Mucosa of rectum (tissue), 2 donors: ENCODE data around the gene METTL16.

ENCODE experiments used
- H3K27ac ChIP-seq, 2 donors: one replicate each; pipeline ENCODE4 v1.7.0; 2013; ENCODE audit warnings: inconsistent platforms in 2 of 2, low read depth in 2 of 2, low read length in 2 of 2
- H3K27me3 ChIP-seq, 2 donors: one replicate each; pipeline ENCODE4 v1.7.0; 2013; ENCODE audit warnings: low read length in 2 of 2; ENCODE audit not compliant: control insufficient read depth in 2 of 2, insufficient read depth in 2 of 2
- H3K36me3 ChIP-seq, 2 donors: one replicate each; pipeline ENCODE4 v1.7.0; 2013; ENCODE audit warnings: low read length in 2 of 2; ENCODE audit not compliant: control insufficient read depth in 2 of 2, insufficient read depth in 2 of 2
- H3K4me1 ChIP-seq, 2 donors: one replicate each; pipeline ENCODE4 v1.7.0; 2013; ENCODE audit warnings: low read length in 2 of 2, mild to moderate bottlenecking in 1 of 2; ENCODE audit not compliant: control insufficient read depth in 2 of 2, insufficient read depth in 2 of 2
- H3K4me3 ChIP-seq, 2 donors: one replicate each; pipeline ENCODE4 v1.7.0; 2013; ENCODE audit warnings: low read length in 2 of 2
- H3K9ac ChIP-seq, 2 donors: one replicate each; pipeline ENCODE4 v1.7.0; 2013; ENCODE audit warnings: low read length in 2 of 2, low read depth in 1 of 2, mild to moderate bottlenecking in 1 of 2
- H3K9me3 ChIP-seq, 2 donors: one replicate each; pipeline ENCODE4 v1.7.0; 2013; ENCODE audit warnings: low read length in 2 of 2; ENCODE audit not compliant: control insufficient read depth in 2 of 2
- donor health status: healthy.
- donor health status: Normal muscosa, but diverticular disease.

The METTL16 gene

GRCh38 chr17:2377659-2378058, 134.0 kb downstream of the METTL16 start:
- no peak overlapping the region for H3K27ac ChIP-seq
- no peaks in the 10 kb centered on the region for H3K27me3 ChIP-seq
- H3K4me3 ChIP-seq, result no peak overlapping the region
- H3K36me3 ChIP-seq, result peaks cover 24% of the 10 kb centered on the region in 2 donors
- peaks cover 0 to 4% of the 10 kb centered on the region in 2 donors for H3K4me1 ChIP-seq
- no peak overlapping the region for H3K9ac ChIP-seq
- no peaks in the 10 kb centered on the region for H3K9me3 ChIP-seq

- no peak overlapping the region for H3K27ac ChIP-seq
- no peaks in the 10 kb centered on the region for H3K9me3 ChIP-seq
- no peaks in the 10 kb centered on the region for H3K4me1 ChIP-seq
- peaks cover 20 to 22% of the 10 kb centered on the region in 2 donors for H3K36me3 ChIP-seq
- no peak overlapping the region for H3K9ac ChIP-seq
- no peaks in the 10 kb centered on the region for H3K27me3 ChIP-seq
- no peak overlapping the region for H3K4me3 ChIP-seq
Observed at GRCh38 chr17:2376107-2376506, 135.6 kb downstream of the METTL16 start.

GRCh38 chr17:2375406-2375805, 136.3 kb downstream of the METTL16 start:
- Histone ChIP-seq H3K27ac (no peak overlapping the region), H3K4me3 (no peak overlapping the region), H3K9me3 (no peaks in the 10 kb centered on the region), H3K9ac (no peak overlapping the region), H3K4me1 (no peaks in the 10 kb centered on the region), H3K36me3 (peaks cover 15 to 22% of the 10 kb centered on the region in 2 donors), H3K27me3 (no peaks in the 10 kb centered on the region)

- Histone ChIP-seq H3K27ac (no peak overlapping the region), H3K36me3 (peaks cover 15 to 18% of the 10 kb centered on the region in 2 donors), H3K9ac (no peak overlapping the region)
Observed at GRCh38 chr17:2374549-2375285, 137.0 kb downstream of the METTL16 start.

GRCh38 chr17:2373179-2373578, 138.5 kb downstream of the METTL16 start:
- H3K4me1 ChIP-seq, result no peaks in the 10 kb centered on the region
- no peak overlapping the region for H3K9ac ChIP-seq
- no peak overlapping the region for H3K27ac ChIP-seq
- H3K27me3 ChIP-seq, result no peaks in the 10 kb centered on the region
- no peaks in the 10 kb centered on the region for H3K9me3 ChIP-seq
- no peak overlapping the region for H3K4me3 ChIP-seq
- peaks cover 15 to 19% of the 10 kb centered on the region in 2 donors for H3K36me3 ChIP-seq

More at GRCh38 chr17:2374549-2375285, 137.0 kb downstream of the METTL16 start:
- no peaks in the 10 kb centered on the region for H3K4me1 ChIP-seq
- no peak overlapping the region for H3K4me3 ChIP-seq
- H3K27me3 ChIP-seq, result no peaks in the 10 kb centered on the region
- H3K9me3 ChIP-seq, result no peaks in the 10 kb centered on the region

GRCh38 chr17:2372681-2373080, 139.0 kb downstream of the METTL16 start:
- H3K4me3 ChIP-seq, result no peak overlapping the region
- no peak overlapping the region for H3K9ac ChIP-seq
- no peaks in the 10 kb centered on the region for H3K27me3 ChIP-seq
- no peaks in the 10 kb centered on the region for H3K9me3 ChIP-seq
- H3K36me3 ChIP-seq, result peaks cover 15 to 21% of the 10 kb centered on the region in 2 donors
- H3K27ac ChIP-seq, result no peak overlapping the region
- peaks cover 0 to under 1% of the 10 kb centered on the region in 2 donors for H3K4me1 ChIP-seq

GRCh38 chr17:2372180-2372579, 139.5 kb downstream of the METTL16 start:
- Histone ChIP-seq H3K27ac (no peak overlapping the region), H3K36me3 (peaks cover 11 to 21% of the 10 kb centered on the region in 2 donors), H3K9ac (no peak overlapping the region), H3K4me1 (peaks cover 0 to 2% of the 10 kb centered on the region in 2 donors), H3K9me3 (no peaks in the 10 kb centered on the region), H3K27me3 (no peaks in the 10 kb centered on the region), H3K4me3 (no peak overlapping the region)

GRCh38 chr17:2371183-2372130, 140.2 kb downstream of the METTL16 start:
- H3K36me3 ChIP-seq, result peaks cover 12 to 21% of the 10 kb centered on the region in 2 donors
- peaks cover 0 to 2% of the 10 kb centered on the region in 2 donors for H3K4me1 ChIP-seq
- no peaks in the 10 kb centered on the region for H3K27me3 ChIP-seq
- H3K9me3 ChIP-seq, result no peaks in the 10 kb centered on the region
- no peak overlapping the region for H3K9ac ChIP-seq
- no peak overlapping the region for H3K4me3 ChIP-seq
- no peak overlapping the region for H3K27ac ChIP-seq

GRCh38 chr17:2370211-2370589, 141.5 kb downstream of the METTL16 start:
- Histone ChIP-seq H3K36me3 (peaks cover 17 to 18% of the 10 kb centered on the region in 2 donors), H3K27me3 (no peaks in the 10 kb centered on the region), H3K4me1 (peaks cover 0 to 2% of the 10 kb centered on the region in 2 donors), H3K9me3 (no peaks in the 10 kb centered on the region), H3K9ac (no peak overlapping the region), H3K27ac (no peak overlapping the region), H3K4me3 (no peak overlapping the region)
